Neural cell (in vitro differentiated cells): ENCODE measurements around the gene D2HGDH. TPM values are rescaled to one million over a fixed set of nuclear protein-coding genes. Genes with fewer than 3 reads are reported as not detected.

ENCODE experiments used
- H2AFZ ChIP-seq: fragments of 200-600, 300-800 bp; sonication (generic), shearing (Covaris generic); 2 replicates; pipeline ENCODE4 v1.6.0; 2014; ENCODE audit warnings: low read depth, mild to moderate bottlenecking, antibody characterized with exemption, low read length, moderate library complexity
- H3F3A ChIP-seq: fragments of 200-600 bp; shearing (Covaris generic); 2 replicates; pipeline ENCODE4 v1.6.1; 2016; ENCODE audit warnings: mild to moderate bottlenecking, moderate library complexity, mixed read lengths, antibody characterized with exemption, low read length; ENCODE audit not compliant: insufficient read depth, poor library complexity, severe bottlenecking
- H3K27ac ChIP-seq: fragments of 200-600, 300-800 bp; sonication (generic), shearing (Covaris generic); 2 replicates; pipeline ENCODE4 v1.5.1; 2014; ENCODE audit warnings: mild to moderate bottlenecking, low read length, moderate library complexity
- H3K27me3 ChIP-seq: fragments of 300-800, 200-600 bp; sonication (generic), shearing (Covaris generic); 2 replicates; pipeline ENCODE4 v1.6.0; 2014; ENCODE audit warnings: mild to moderate bottlenecking, low read depth, low read length, moderate library complexity; ENCODE audit not compliant: insufficient read depth
- H3K36me3 ChIP-seq: fragments of 300-800, 200-600 bp; sonication (generic), shearing (Covaris generic); 2 replicates; pipeline ENCODE4 v1.5.1; 2014; ENCODE audit warnings: mild to moderate bottlenecking, antibody characterized with exemption, low read length, moderate library complexity; ENCODE audit not compliant: insufficient read depth
- H3K4me2 ChIP-seq: fragments of 300-800, 200-600 bp; sonication (generic), shearing (Covaris generic); 2 replicates; pipeline ENCODE4 v1.6.0; 2014; ENCODE audit warnings: mild to moderate bottlenecking, low read length
- H3K4me3 ChIP-seq: fragments of 300-800, 200-600 bp; sonication (generic), shearing (Covaris generic); 2 replicates; pipeline ENCODE4 v1.5.1; 2014; ENCODE audit warnings: mild to moderate bottlenecking, low read length, moderate library complexity
- H3K79me2 ChIP-seq: fragments of 200-600 bp; shearing (Covaris generic); replicated peaks from 2 replicates; pipeline ENCODE4 v1.6.0; 2014; ENCODE audit warnings: mild to moderate bottlenecking, low read length, moderate library complexity; ENCODE audit not compliant: insufficient read depth
- H3K9ac ChIP-seq: fragments of 300-800, 200-600 bp; sonication (generic), shearing (Covaris generic); 2 replicates; pipeline ENCODE4 v1.6.1; 2016; ENCODE audit warnings: mild to moderate bottlenecking, low read length, mixed read lengths
- H3K9me2 ChIP-seq: fragments of 200-600 bp; shearing (Covaris generic); 2 replicates; pipeline ENCODE4 v1.6.1; 2016; ENCODE audit warnings: mild to moderate bottlenecking, low read length, mixed read lengths; ENCODE audit not compliant: insufficient read depth
- H3K9me3 ChIP-seq: fragments of 200-600, 300-800 bp; sonication (generic), shearing (Covaris generic); 2 replicates; pipeline ENCODE4 v1.6.1; 2016; ENCODE audit warnings: mild to moderate bottlenecking, mixed run types, low read length, moderate library complexity, mixed read lengths
- H4K20me1 ChIP-seq: fragments of 200-600 bp; shearing (Covaris generic); 2 replicates; pipeline ENCODE4 v1.6.1; 2016; ENCODE audit warnings: mild to moderate bottlenecking, mixed run types; ENCODE audit not compliant: insufficient read depth
- CTCF ChIP-seq: fragments of 450-650 bp; IDR thresholded peaks from 2 replicates; pipeline ENCODE4 v1.5.1; 2014; ENCODE audit warnings: antibody characterized with exemption, mild to moderate bottlenecking, moderate library complexity; ENCODE audit not compliant: poor library complexity, severe bottlenecking
- EP300 ChIP-seq: fragments of 450-650 bp; conservative IDR thresholded peaks from 2 replicates; pipeline ENCODE4 v1.6.1; 2014; ENCODE audit warnings: antibody characterized with exemption, mild to moderate bottlenecking, moderate library complexity; ENCODE audit not compliant: poor library complexity, severe bottlenecking
- EZH2 ChIP-seq: fragments of 200-600, 300-800 bp; shearing (Covaris generic), sonication (generic); IDR thresholded peaks from 2 replicates; pipeline ENCODE4 v1.6.1; 2014; ENCODE audit warnings: antibody characterized with exemption, low read length, borderline replicate concordance, mild to moderate bottlenecking; ENCODE audit not compliant: insufficient read depth, poor library complexity, severe bottlenecking
- MXI1 ChIP-seq: fragments of 450-650 bp; conservative IDR thresholded peaks from 2 replicates; pipeline ENCODE4 v1.6.1; 2014; ENCODE audit warnings: antibody characterized with exemption, mild to moderate bottlenecking; ENCODE audit not compliant: poor library complexity, severe bottlenecking
- POLR2AphosphoS5 ChIP-seq: IDR thresholded peaks from 2 replicates; pipeline ENCODE4 v1.6.1; 2012
- RAD21 ChIP-seq: fragments of 450-650 bp; conservative IDR thresholded peaks from 2 replicates; pipeline ENCODE4 v1.6.1; 2014; ENCODE audit warnings: antibody characterized with exemption, mild to moderate bottlenecking, moderate library complexity
- SMC3 ChIP-seq: fragments of 450-650 bp; conservative IDR thresholded peaks from 2 replicates; pipeline ENCODE4 v1.6.1; 2014; ENCODE audit warnings: antibody characterized with exemption, mild to moderate bottlenecking, moderate library complexity; ENCODE audit not compliant: poor library complexity
- TAF1 ChIP-seq: IDR thresholded peaks from 2 replicates; pipeline ENCODE4 v1.6.1; 2012; ENCODE audit warnings: low read depth
- polyA plus RNA-seq: library from polyadenylated mRNA; depleted of rRNA; stranded (reverse); fragments of >200 nt; gene quantifications from 2 replicates; pipeline ENCODE4 v1.2.3, GENCODE V29; 2014
- TF ChIP-seq, protein P1 (sequence below): IDR thresholded peaks from 2 replicates; pipeline ENCODE4 v1.6.1; 2012; ENCODE audit warnings: borderline replicate concordance

The D2HGDH gene
- polyA plus RNA-seq, 1 donor from 2014 or later: 12.6 TPM

GRCh38 chr2:241734208-241734466 is 293 bp upstream of the D2HGDH start:
- Histone ChIP-seq H2AFZ (peak overlapping the region; percentile 65), H3K36me3 (no peaks in the 10 kb centered on the region), H3F3A (no peaks in the 10 kb centered on the region), H3K9ac (peak overlapping the region; percentile 82), H3K79me2 (no peaks in the 10 kb centered on the region), H4K20me1 (no peaks in the 10 kb centered on the region), H3K4me3 (peak overlapping the region; percentile 97), H3K9me2 (no peaks in the 10 kb centered on the region), H3K9me3 (no peaks in the 10 kb centered on the region), H3K4me2 (no peak overlapping the region), H3K27me3 (no peaks in the 10 kb centered on the region), H3K27ac (peak overlapping the region; percentile 45)
- no peak for TF ChIP-seq TAF1
- peak; percentile 9 for TF ChIP-seq CTCF

GRCh38 chr2:241736111-241736510 is 1.7 kb downstream of the D2HGDH start:
- no peak overlapping the region for H2AFZ ChIP-seq
- H3K27ac ChIP-seq: no peak overlapping the region
- no peak overlapping the region for H3K9ac ChIP-seq
- H3K9me3 ChIP-seq: no peaks in the 10 kb centered on the region
- no peaks in the 10 kb centered on the region for H3K79me2 ChIP-seq
- no peaks in the 10 kb centered on the region for H3K9me2 ChIP-seq
- H3K4me3 ChIP-seq: peak overlapping the region; percentile 97
- TF ChIP-seq, protein P1, sequence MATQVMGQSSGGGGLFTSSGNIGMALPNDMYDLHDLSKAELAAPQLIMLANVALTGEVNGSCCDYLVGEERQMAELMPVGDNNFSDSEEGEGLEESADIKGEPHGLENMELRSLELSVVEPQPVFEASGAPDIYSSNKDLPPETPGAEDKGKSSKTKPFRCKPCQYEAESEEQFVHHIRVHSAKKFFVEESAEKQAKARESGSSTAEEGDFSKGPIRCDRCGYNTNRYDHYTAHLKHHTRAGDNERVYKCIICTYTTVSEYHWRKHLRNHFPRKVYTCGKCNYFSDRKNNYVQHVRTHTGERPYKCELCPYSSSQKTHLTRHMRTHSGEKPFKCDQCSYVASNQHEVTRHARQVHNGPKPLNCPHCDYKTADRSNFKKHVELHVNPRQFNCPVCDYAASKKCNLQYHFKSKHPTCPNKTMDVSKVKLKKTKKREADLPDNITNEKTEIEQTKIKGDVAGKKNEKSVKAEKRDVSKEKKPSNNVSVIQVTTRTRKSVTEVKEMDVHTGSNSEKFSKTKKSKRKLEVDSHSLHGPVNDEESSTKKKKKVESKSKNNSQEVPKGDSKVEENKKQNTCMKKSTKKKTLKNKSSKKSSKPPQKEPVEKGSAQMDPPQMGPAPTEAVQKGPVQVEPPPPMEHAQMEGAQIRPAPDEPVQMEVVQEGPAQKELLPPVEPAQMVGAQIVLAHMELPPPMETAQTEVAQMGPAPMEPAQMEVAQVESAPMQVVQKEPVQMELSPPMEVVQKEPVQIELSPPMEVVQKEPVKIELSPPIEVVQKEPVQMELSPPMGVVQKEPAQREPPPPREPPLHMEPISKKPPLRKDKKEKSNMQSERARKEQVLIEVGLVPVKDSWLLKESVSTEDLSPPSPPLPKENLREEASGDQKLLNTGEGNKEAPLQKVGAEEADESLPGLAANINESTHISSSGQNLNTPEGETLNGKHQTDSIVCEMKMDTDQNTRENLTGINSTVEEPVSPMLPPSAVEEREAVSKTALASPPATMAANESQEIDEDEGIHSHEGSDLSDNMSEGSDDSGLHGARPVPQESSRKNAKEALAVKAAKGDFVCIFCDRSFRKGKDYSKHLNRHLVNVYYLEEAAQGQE: no peak
- TF ChIP-seq TAF1 (no peak), RAD21 (no peak), POLR2AphosphoS5 (no peak), MXI1 (no peak), EZH2 (no peak), CTCF (no peak), EP300 (no peak), SMC3 (no peak)
- H3K36me3 ChIP-seq: no peaks in the 10 kb centered on the region
- no peaks in the 10 kb centered on the region for H3K27me3 ChIP-seq
- no peak overlapping the region for H3K4me2 ChIP-seq
- no peaks in the 10 kb centered on the region for H4K20me1 ChIP-seq
- H3F3A ChIP-seq: no peaks in the 10 kb centered on the region
